Uterus (tissue), 4 donors: ENCODE measurements around the gene KIRREL3. TPM values are rescaled to one million over a fixed set of nuclear protein-coding genes. Genes with fewer than 3 reads are reported as not detected.

Experiments used
- DNase-seq, 2 donors: peaks; one replicate each; pipeline ENCODE4 v3.0.0-alpha.2; 2019 to 2020
- H3K27ac ChIP-seq, 2 donors: fragments of 200-600 bp; sonication (generic); 1 replicate in 1 of 2; 2 replicates in 1 of 2; pipeline ENCODE4 v1.5.1; 2016 to 2018
- H3K27me3 ChIP-seq, 2 donors: fragments of 200-600 bp; sonication (generic); one replicate each; pipeline ENCODE4 v1.5.1; 2018 to 2019; ENCODE audit warnings: control low read depth in 1 of 2
- H3K36me3 ChIP-seq, 2 donors: fragments of 200-600 bp; sonication (generic); one replicate each; pipeline ENCODE4 v1.5.1; 2019; ENCODE audit warnings: control low read depth in 1 of 2
- H3K4me1 ChIP-seq, 2 donors: fragments of 200-600 bp; sonication (generic); one replicate each; pipeline ENCODE4 v1.5.1; 2018 to 2019; ENCODE audit warnings: control low read depth in 1 of 2
- H3K4me3 ChIP-seq, 2 donors: fragments of 200-600 bp; sonication (generic); 1 replicate in 1 of 2; 2 replicates in 1 of 2; pipeline ENCODE4 v1.5.1; 2018 to 2019; ENCODE audit warnings: mild to moderate bottlenecking in 1 of 2
- H3K9me3 ChIP-seq, 2 donors: fragments of 200-600 bp; sonication (generic); one replicate each; pipeline ENCODE4 v1.5.1; 2019; ENCODE audit warnings: control low read depth in 1 of 2
- CTCF ChIP-seq, 4 experiments: fragments of 200-600 bp in 2 of 4; fragments of 450-650 bp in 2 of 4; sonication (generic) in 2 of 4; IDR thresholded peaks; one replicate each; pipeline ENCODE4 v1.5.1; 2016 to 2019; ENCODE audit warnings: antibody characterized with exemption in 4 of 4, mild to moderate bottlenecking in 2 of 4, moderate library complexity in 1 of 4
- POLR2A ChIP-seq, 2 donors: fragments of 450-650 bp; IDR thresholded peaks; one replicate each; pipeline ENCODE4 v1.6.1; 2016; ENCODE audit warnings: antibody characterized with exemption in 2 of 2, mild to moderate bottlenecking in 1 of 2, moderate library complexity in 1 of 2
- intact Hi-C: fragments of 100-400 bp; cut with DNase I; formaldehyde crosslinking; loops from one replicate; pipeline ENCODE4 v1.15.1; 2023; ENCODE audit warnings: low total_unique reads
- total RNA-seq, 4 donors: library from RNA; depleted of rRNA in 3 of 4; stranded (reverse); fragments of >200 nt in 3 of 4; gene quantifications; one replicate each; pipeline versions ENCODE4 v1.1.0 to v1.2.4, GENCODE V29; 2014 to 2023
- donor health status: DM: yes; HTN: yes; CAD: no.

The KIRREL3 gene
- total RNA-seq, 4 donors from 2014 or later: 10.0 TPM; not detected in 3

GRCh38 chr11:126884192-126884591, 116.4 kb downstream of the KIRREL3 start:
- H3K4me1 ChIP-seq: no peaks in the 10 kb centered on the region
- no peak overlapping the region for H3K4me3 ChIP-seq
- no peak overlapping the region for H3K27ac ChIP-seq
- H3K36me3 ChIP-seq: no peaks in the 10 kb centered on the region
- intact Hi-C loops: no loop called here
- TF ChIP-seq CTCF (IDR thresholded peaks at IDR 0.05) (no peak), POLR2A (IDR thresholded peaks at IDR 0.05) (no peak)
- no peaks in the 10 kb centered on the region for H3K27me3 ChIP-seq
- DNase-seq: no peak
- H3K9me3 ChIP-seq: no peaks in the 10 kb centered on the region

- intact Hi-C loops: no loop called here
- H3K4me1 ChIP-seq: no peaks in the 10 kb centered on the region
- no peaks in the 10 kb centered on the region for H3K27me3 ChIP-seq
- TF ChIP-seq CTCF (IDR thresholded peaks at IDR 0.05) (no peak), POLR2A (IDR thresholded peaks at IDR 0.05) (no peak)
- H3K36me3 ChIP-seq: no peaks in the 10 kb centered on the region
- DNase-seq: no peak
- no peak overlapping the region for H3K27ac ChIP-seq
- H3K9me3 ChIP-seq: no peaks in the 10 kb centered on the region
- H3K4me3 ChIP-seq: no peak overlapping the region
These were observed 119.7 kb downstream of the KIRREL3 start for GRCh38 chr11:126880872-126881271.

GRCh38 chr11:126879516-126879915, 121.1 kb downstream of the KIRREL3 start:
- TF ChIP-seq POLR2A (IDR thresholded peaks at IDR 0.05) (no peak), CTCF (IDR thresholded peaks at IDR 0.05) (no peak)
- intact Hi-C loops: no loop called here
- Histone ChIP-seq H3K4me3 (no peak overlapping the region), H3K36me3 (no peaks in the 10 kb centered on the region), H3K27me3 (no peaks in the 10 kb centered on the region), H3K4me1 (no peaks in the 10 kb centered on the region), H3K9me3 (no peaks in the 10 kb centered on the region), H3K27ac (no peak overlapping the region)
- DNase-seq: no peak

- no peak overlapping the region for H3K27ac ChIP-seq
- no peaks in the 10 kb centered on the region for H3K9me3 ChIP-seq
- no peaks in the 10 kb centered on the region for H3K36me3 ChIP-seq
- no peak for TF ChIP-seq POLR2A (IDR thresholded peaks at IDR 0.05)
- no peak for TF ChIP-seq CTCF (IDR thresholded peaks at IDR 0.05)
- no peaks in the 10 kb centered on the region for H3K4me1 ChIP-seq
- H3K4me3 ChIP-seq: no peak overlapping the region
- H3K27me3 ChIP-seq: no peaks in the 10 kb centered on the region
- no peak for DNase-seq
- intact Hi-C loops: no loop called here
These were observed 121.6 kb downstream of the KIRREL3 start for GRCh38 chr11:126878913-126879482.

GRCh38 chr11:126874831-126875230, 125.7 kb downstream of the KIRREL3 start:
- Histone ChIP-seq H3K9me3 (no peaks in the 10 kb centered on the region), H3K4me1 (no peaks in the 10 kb centered on the region), H3K4me3 (no peak overlapping the region), H3K27ac (no peak overlapping the region), H3K27me3 (no peaks in the 10 kb centered on the region), H3K36me3 (no peaks in the 10 kb centered on the region)
- TF ChIP-seq POLR2A (IDR thresholded peaks at IDR 0.05) (no peak), CTCF (IDR thresholded peaks at IDR 0.05) (no peak)
- DNase-seq: no peak
- intact Hi-C loops: no loop called here
